ENCODE measurements around the gene PLEKHF1.

Gene PLEKHF1

GRCh38 chr19:29724746-29725145 lies 59.5 kb downstream of the PLEKHF1 start:
- DNase-seq (ENCODE audit: low read depth in 4 of 4, low spot score in 1 of 4), result no peak
